Measurements from ENCODE around the gene CLMP.

CLMP gene

GRCh38 chr11:123183391-123184099 lies 11.5 kb downstream of the CLMP start:
- peaks cover 7% of the 10 kb centered on the region for H3K27me3 ChIP-seq (ENCODE audit: insufficient read depth, poor library complexity, severe bottlenecking)
- H3K4me3 ChIP-seq (replicated peaks; ENCODE audit: insufficient read depth, low read length) = no peak overlapping the region
- H3K27ac ChIP-seq (replicated peaks) = no peak overlapping the region
- no peak for DNase-seq (ENCODE audit: low read depth in 1 of 2, low spot score in 1 of 2)
- TF ChIP-seq POLR2AphosphoS5 (IDR thresholded peaks at IDR 0.05; ENCODE audit: low read depth) (no peak), CTCF (IDR thresholded peaks at IDR 0.05; ENCODE audit: insufficient read depth, low read length) (no peak)

- Histone ChIP-seq H3K27ac (replicated peaks) (no peak overlapping the region), H3K27me3 (ENCODE audit: insufficient read depth, poor library complexity, severe bottlenecking) (no peaks in the 10 kb centered on the region), H3K4me3 (replicated peaks; ENCODE audit: insufficient read depth, low read length) (no peak overlapping the region)
- DNase-seq (ENCODE audit: low read depth in 1 of 2, low spot score in 1 of 2) = no peak
- TF ChIP-seq CTCF (IDR thresholded peaks at IDR 0.05; ENCODE audit: insufficient read depth, low read length) = no peak
These were observed 13.1 kb downstream of the CLMP start for GRCh38 chr11:123181767-123182500.

GRCh38 chr11:123181075-123181474 lies 14.0 kb downstream of the CLMP start:
- TF ChIP-seq SPI1 (IDR thresholded peaks at IDR 0.05; ENCODE audit: borderline replicate concordance, low read depth) = no peak
- TF ChIP-seq CTCF (IDR thresholded peaks at IDR 0.05; ENCODE audit: insufficient read depth, low read length) = no peak
- TF ChIP-seq POLR2AphosphoS5 (IDR thresholded peaks at IDR 0.05; ENCODE audit: low read depth) = no peak
- no peak for TF ChIP-seq GABPA (IDR thresholded peaks at IDR 0.05; ENCODE audit: low read depth)
- TF ChIP-seq REST (IDR thresholded peaks at IDR 0.05; ENCODE audit: insufficient replicate concordance, low read depth) = no peak
- H3K27me3 ChIP-seq (ENCODE audit: insufficient read depth, poor library complexity, severe bottlenecking) = no peaks in the 10 kb centered on the region
- no peak overlapping the region for H3K27ac ChIP-seq (replicated peaks)
- H3K4me3 ChIP-seq (replicated peaks; ENCODE audit: insufficient read depth, low read length) = no peak overlapping the region
- no peak for DNase-seq (ENCODE audit: low read depth in 1 of 2, low spot score in 1 of 2)

GRCh38 chr11:123180574-123180973 lies 14.5 kb downstream of the CLMP start:
- DNase-seq (ENCODE audit: low read depth in 1 of 2, low spot score in 1 of 2) = no peak
- Histone ChIP-seq H3K4me3 (replicated peaks; ENCODE audit: insufficient read depth, low read length) (no peak overlapping the region), H3K27me3 (ENCODE audit: insufficient read depth, poor library complexity, severe bottlenecking) (no peaks in the 10 kb centered on the region), H3K27ac (replicated peaks) (no peak overlapping the region)
- no peak for TF ChIP-seq POLR2AphosphoS5 (IDR thresholded peaks at IDR 0.05; ENCODE audit: low read depth)
- TF ChIP-seq GABPA (IDR thresholded peaks at IDR 0.05; ENCODE audit: low read depth) = no peak
- TF ChIP-seq CTCF (IDR thresholded peaks at IDR 0.05; ENCODE audit: insufficient read depth, low read length) = no peak
- no peak for TF ChIP-seq SPI1 (IDR thresholded peaks at IDR 0.05; ENCODE audit: borderline replicate concordance, low read depth)
- TF ChIP-seq REST (IDR thresholded peaks at IDR 0.05; ENCODE audit: insufficient replicate concordance, low read depth) = no peak
